Smooth muscle cell (in vitro differentiated cells): ENCODE data around the gene NRG2. TPM values are rescaled to one million over a fixed set of nuclear protein-coding genes. Genes with fewer than 3 reads are reported as not detected.

Experiments
- DNase-seq: peaks from one replicate; lab custom pipeline; 2025; ENCODE audit not compliant: unreplicated experiment; lab: John Stamatoyannopoulos, UW
- H2AFZ ChIP-seq: fragments of 200-600 bp; sonication (generic); 2 replicates; pipeline ENCODE4 v1.6.0; 2016; ENCODE audit warnings: antibody characterized with exemption, low read depth, mild to moderate bottlenecking
- H3F3A ChIP-seq: fragments of 200-600 bp; sonication (generic); 2 replicates; pipeline ENCODE4 v1.6.0; 2017; ENCODE audit warnings: antibody characterized with exemption, low read depth
- H3K27ac ChIP-seq: fragments of 200-600 bp; sonication (generic); 2 replicates; pipeline ENCODE4 v1.5.1; 2016; ENCODE audit warnings: low read depth, mild to moderate bottlenecking
- H3K27me3 ChIP-seq: fragments of 200-600 bp; sonication (generic); 2 replicates; pipeline ENCODE4 v1.6.1; 2016; ENCODE audit warnings: low read depth, mild to moderate bottlenecking
- H3K36me3 ChIP-seq: fragments of 200-600 bp; sonication (generic); 2 replicates; pipeline ENCODE4 v1.5.1; 2016; ENCODE audit warnings: low read depth
- H3K4me1 ChIP-seq: fragments of 200-600 bp; sonication (generic); 2 replicates; pipeline ENCODE4 v1.5.1; 2016; ENCODE audit warnings: low read depth
- H3K4me2 ChIP-seq: fragments of 200-600 bp; sonication (generic); 2 replicates; pipeline ENCODE4 v1.6.0; 2016; ENCODE audit warnings: mild to moderate bottlenecking
- H3K4me3 ChIP-seq: fragments of 200-600 bp; sonication (generic); 2 replicates; pipeline ENCODE4 v1.5.1; 2016; ENCODE audit warnings: mild to moderate bottlenecking
- H3K79me2 ChIP-seq: fragments of 200-600 bp; sonication (generic); 2 replicates; pipeline ENCODE4 v1.6.0; 2016; ENCODE audit warnings: low read depth, mild to moderate bottlenecking
- H3K9ac ChIP-seq: fragments of 200-600 bp; sonication (generic); 2 replicates; pipeline ENCODE4 v1.6.0; 2016; ENCODE audit warnings: low read depth
- H3K9me3 ChIP-seq: fragments of 200-600 bp; sonication (generic); replicated peaks from 2 replicates; pipeline ENCODE4 v1.5.1; 2016; ENCODE audit warnings: low read depth
- H4K20me1 ChIP-seq: fragments of 200-600 bp; sonication (generic); 2 replicates; pipeline ENCODE4 v1.6.0; 2016; ENCODE audit warnings: low read depth
- WGBS: methylation state at CpG from one replicate; pipeline ENCODE4 v1.1.7; 2016; ENCODE audit warnings: low lambda C conversion rate; 5-methylcytosine and 5-hydroxymethylcytosine counted together
- polyA plus RNA-seq: library from polyadenylated mRNA; unstranded; fragments of >200 nt; fragmentation: Nextera tagmentation; extraction: Ambion mirVana; gene quantifications from 2 replicates; pipeline ENCODE4 v1.2.1, GENCODE V29; 2016
- total RNA-seq: library from RNA; depleted of rRNA; stranded (reverse); fragments of >200 nt; gene quantifications from 2 replicates; pipeline ENCODE4 v1.2.3, GENCODE V29; 2014
- TF ChIP-seq, protein P1 (sequence below): fragments of 200-600 bp; sonication (generic); IDR thresholded peaks from 2 replicates; pipeline ENCODE4 v1.5.1; 2017; ENCODE audit warnings: borderline replicate concordance, mild to moderate bottlenecking, antibody characterized with exemption; ENCODE audit not compliant: insufficient read depth, poor library complexity, severe bottlenecking

Gene NRG2
- total and polyA plus RNA-seq, 2 experiments from 2014 or later, result 0.09 to 0.25 TPM

DNA sequence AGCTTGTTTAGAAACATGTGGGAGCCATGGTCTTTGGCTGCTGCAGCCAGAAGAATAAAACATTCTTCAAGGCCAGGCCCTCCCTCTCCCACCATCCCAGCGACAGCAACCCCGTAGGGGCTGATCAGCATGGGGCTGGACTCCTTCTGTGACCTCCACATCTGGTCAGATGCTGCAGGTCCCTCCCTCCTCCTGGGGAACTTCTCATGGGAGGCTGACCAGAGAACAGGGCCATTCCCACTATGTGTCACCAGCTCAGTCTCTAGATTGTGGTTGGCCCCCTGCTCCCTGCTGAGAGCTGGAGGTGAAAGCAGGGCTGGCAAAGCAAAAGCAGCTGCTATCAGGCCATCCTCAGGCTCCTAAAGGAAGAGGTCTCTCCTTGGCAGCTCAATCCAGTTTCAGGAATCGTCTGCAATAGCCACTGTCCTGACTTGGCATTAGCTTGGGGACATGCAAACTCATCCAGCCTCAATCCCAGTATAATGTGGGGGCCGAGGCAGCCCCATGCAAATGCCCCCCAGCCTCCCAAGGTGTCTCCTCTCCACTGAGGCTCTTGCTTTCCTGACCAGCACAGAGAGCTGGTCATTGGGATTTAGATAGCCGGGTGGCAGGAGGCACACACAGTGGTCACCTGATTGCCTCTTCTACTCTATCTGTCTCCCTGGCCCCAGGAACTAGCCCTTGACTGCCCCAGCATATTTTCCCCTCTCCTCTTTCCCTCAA lies 81.5 kb downstream of the NRG2 start:
- H3K9ac ChIP-seq, result no peak overlapping the region
- no peaks in the 10 kb centered on the region for H3F3A ChIP-seq
- no peaks in the 10 kb centered on the region for H3K4me1 ChIP-seq
- H4K20me1 ChIP-seq, result no peaks in the 10 kb centered on the region
- peaks cover 20% of the 10 kb centered on the region for H3K27me3 ChIP-seq
- DNase-seq, result no peak
- no peak overlapping the region for H3K4me3 ChIP-seq
- WGBS, result 82% methylated on average over 5 of the region's 5 CpGs
- no peak overlapping the region for H2AFZ ChIP-seq
- no peaks in the 10 kb centered on the region for H3K36me3 ChIP-seq
- no peaks in the 10 kb centered on the region for H3K79me2 ChIP-seq
- H3K27ac ChIP-seq, result no peak overlapping the region
- TF ChIP-seq, protein P1, sequence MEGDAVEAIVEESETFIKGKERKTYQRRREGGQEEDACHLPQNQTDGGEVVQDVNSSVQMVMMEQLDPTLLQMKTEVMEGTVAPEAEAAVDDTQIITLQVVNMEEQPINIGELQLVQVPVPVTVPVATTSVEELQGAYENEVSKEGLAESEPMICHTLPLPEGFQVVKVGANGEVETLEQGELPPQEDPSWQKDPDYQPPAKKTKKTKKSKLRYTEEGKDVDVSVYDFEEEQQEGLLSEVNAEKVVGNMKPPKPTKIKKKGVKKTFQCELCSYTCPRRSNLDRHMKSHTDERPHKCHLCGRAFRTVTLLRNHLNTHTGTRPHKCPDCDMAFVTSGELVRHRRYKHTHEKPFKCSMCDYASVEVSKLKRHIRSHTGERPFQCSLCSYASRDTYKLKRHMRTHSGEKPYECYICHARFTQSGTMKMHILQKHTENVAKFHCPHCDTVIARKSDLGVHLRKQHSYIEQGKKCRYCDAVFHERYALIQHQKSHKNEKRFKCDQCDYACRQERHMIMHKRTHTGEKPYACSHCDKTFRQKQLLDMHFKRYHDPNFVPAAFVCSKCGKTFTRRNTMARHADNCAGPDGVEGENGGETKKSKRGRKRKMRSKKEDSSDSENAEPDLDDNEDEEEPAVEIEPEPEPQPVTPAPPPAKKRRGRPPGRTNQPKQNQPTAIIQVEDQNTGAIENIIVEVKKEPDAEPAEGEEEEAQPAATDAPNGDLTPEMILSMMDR, result no peak
- no peak overlapping the region for H3K4me2 ChIP-seq
- H3K9me3 ChIP-seq, result no peaks in the 10 kb centered on the region

DNA sequence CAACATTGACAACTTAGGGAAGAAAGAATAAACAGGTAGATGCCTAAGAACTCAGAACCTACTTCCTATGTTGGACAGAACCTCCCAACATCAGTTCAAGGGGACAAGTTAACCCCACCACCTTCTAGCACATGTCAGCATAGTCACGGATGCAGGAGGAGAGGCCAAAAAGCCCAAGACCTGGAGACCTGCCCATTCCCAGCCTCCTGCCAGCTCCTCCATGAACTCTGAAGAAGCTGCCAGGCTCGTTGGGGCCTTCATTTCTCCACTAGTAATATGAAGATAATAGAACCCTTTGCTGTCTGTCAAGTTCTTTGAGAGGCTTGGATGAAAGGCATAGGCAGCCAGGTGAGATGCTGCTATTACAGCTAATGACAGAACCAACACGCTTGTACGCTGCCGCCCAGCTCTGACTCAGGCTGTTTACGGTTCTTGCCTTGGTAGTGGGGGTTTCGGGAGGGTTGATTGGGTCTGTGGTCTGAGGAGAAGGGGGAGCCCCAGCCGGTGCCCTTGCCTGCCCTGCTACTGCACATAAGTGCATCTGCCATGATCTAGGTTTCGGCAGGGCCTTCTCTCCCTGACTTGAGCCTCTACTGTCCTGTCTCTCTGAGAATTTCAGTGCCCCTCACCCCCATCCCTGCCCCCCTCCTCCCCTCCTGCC lies 82.2 kb downstream of the NRG2 start:
- TF ChIP-seq, protein P1, result no peak
- H3K4me3 ChIP-seq, result no peak overlapping the region
- H4K20me1 ChIP-seq, result no peaks in the 10 kb centered on the region
- H3K36me3 ChIP-seq, result no peaks in the 10 kb centered on the region
- peaks cover 20% of the 10 kb centered on the region for H3K27me3 ChIP-seq
- no peak for DNase-seq
- no peaks in the 10 kb centered on the region for H3K79me2 ChIP-seq
- no peaks in the 10 kb centered on the region for H3F3A ChIP-seq
- no peak overlapping the region for H3K4me2 ChIP-seq
- WGBS, result 88% methylated on average over 8 of the region's 9 CpGs
- H3K9ac ChIP-seq, result no peak overlapping the region
- H3K27ac ChIP-seq, result no peak overlapping the region
- no peaks in the 10 kb centered on the region for H3K9me3 ChIP-seq
- no peaks in the 10 kb centered on the region for H3K4me1 ChIP-seq
- no peak overlapping the region for H2AFZ ChIP-seq

DNA sequence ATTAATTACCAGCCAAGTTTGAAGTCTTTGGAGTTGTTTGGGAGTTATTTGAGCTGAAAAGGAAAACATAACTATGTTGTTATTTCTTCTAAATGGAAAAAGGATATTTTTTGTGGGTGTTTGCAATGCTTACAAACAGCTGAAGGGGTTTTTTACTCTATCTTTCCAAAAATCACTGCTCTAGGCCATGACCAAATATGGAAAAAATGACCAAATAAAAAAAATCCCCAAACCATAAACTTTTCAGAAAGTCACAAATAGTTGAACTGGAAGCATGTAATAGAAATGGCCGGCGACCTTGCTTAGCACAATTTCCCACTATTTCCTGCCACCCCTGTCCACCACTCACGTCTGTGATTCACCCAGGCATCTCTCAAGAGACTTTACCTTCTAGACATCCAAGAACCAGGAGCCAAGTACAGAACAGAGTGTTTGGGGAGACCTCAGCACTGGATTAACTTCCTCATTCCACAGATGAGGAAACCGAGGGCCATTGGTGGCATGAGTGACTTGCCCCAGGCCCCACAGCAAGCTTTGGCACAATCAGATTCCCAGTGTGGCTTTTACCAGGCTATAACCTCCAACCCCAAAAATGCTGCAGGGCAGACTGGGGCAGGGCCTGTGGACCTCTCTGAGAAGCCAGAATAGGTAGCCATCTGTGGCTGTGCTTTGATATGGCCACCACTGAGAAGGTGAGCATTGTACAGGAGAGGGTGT lies 84.5 kb downstream of the NRG2 start:
- H3K4me2 ChIP-seq, result no peak overlapping the region
- H3K79me2 ChIP-seq, result no peaks in the 10 kb centered on the region
- H3F3A ChIP-seq, result no peaks in the 10 kb centered on the region
- no peaks in the 10 kb centered on the region for H3K36me3 ChIP-seq
- no peak overlapping the region for H3K4me3 ChIP-seq
- TF ChIP-seq, protein P1, result no peak
- DNase-seq, result no peak
- H4K20me1 ChIP-seq, result no peaks in the 10 kb centered on the region
- H3K27me3 ChIP-seq, result peaks cover 10% of the 10 kb centered on the region
- peaks cover 3% of the 10 kb centered on the region for H3K4me1 ChIP-seq
- H3K9me3 ChIP-seq, result no peaks in the 10 kb centered on the region
- no peak overlapping the region for H3K9ac ChIP-seq
- WGBS, result 88% methylated on average over 4 of the region's 4 CpGs
- no peak overlapping the region for H2AFZ ChIP-seq
- no peak overlapping the region for H3K27ac ChIP-seq
